ENCODE measurements around the gene SUMO3. TPM values are rescaled to one million over a fixed set of nuclear protein-coding genes. Genes with fewer than 3 reads are reported as not detected.

The SUMO3 gene
- total RNA-seq, 1 donor from 2014 or later, result 84.5 TPM

- Mint-ChIP-seq H3K4me1 (peaks cover 28% of the 10 kb centered on the region), H3K27ac (peak overlapping the region; percentile 68), H3K36me3 (peaks cover 12% of the 10 kb centered on the region), H3K27me3 (ENCODE audit: low read depth) (no peaks in the 10 kb centered on the region), H3K9me3 (no peaks in the 10 kb centered on the region), H3K4me3 (peak overlapping the region; percentile 81)
- no peak for TF ChIP-seq CTCF (IDR thresholded peaks at IDR 0.05; ENCODE audit: unreplicated experiment)
- DNase-seq (ENCODE audit: low spot score in 2 of 2, unreplicated experiment in 2 of 2), result no peak
These were observed 15.3 kb downstream of the SUMO3 start for GRCh38 chr21:44802396-44803153.

- H3K27ac Mint-ChIP-seq, result peak within 1 kb of the TSS; percentile 82
- peak within 1 kb of the TSS; percentile 85 for H3K4me3 Mint-ChIP-seq
- H3K27me3 Mint-ChIP-seq (ENCODE audit: low read depth), result no peaks in the 10 kb centered on the region
- H3K9me3 Mint-ChIP-seq, result no peaks in the 10 kb centered on the region
- DNase-seq (ENCODE audit: low spot score in 2 of 2, unreplicated experiment in 2 of 2), result peak; percentile 79 to 93
- H3K4me1 Mint-ChIP-seq, result peaks cover 28% of the 10 kb centered on the region
- H3K36me3 Mint-ChIP-seq, result peaks cover 8% of the 10 kb centered on the region
- no peak for TF ChIP-seq CTCF (IDR thresholded peaks at IDR 0.05; ENCODE audit: unreplicated experiment)
These were observed 16.1 kb downstream of the SUMO3 start, which contains the start of gene UBE2G2 for GRCh38 chr21:44801468-44802395. UBE2G2 (minus strand) TSS chr21:44801820; CDS start chr21:44801748, 72 bp downstream.

GRCh38 chr21:44800971-44801467 lies 16.8 kb downstream of the SUMO3 start:
- peaks cover 8% of the 10 kb centered on the region for H3K36me3 Mint-ChIP-seq

GRCh38 chr21:44800103-44800502 lies 17.8 kb downstream of the SUMO3 start:
- H3K27ac Mint-ChIP-seq, result peak overlapping the region; percentile 82
- no peaks in the 10 kb centered on the region for H3K27me3 Mint-ChIP-seq (ENCODE audit: low read depth)
- peaks cover 28% of the 10 kb centered on the region for H3K4me1 Mint-ChIP-seq
- no peak for DNase-seq (ENCODE audit: low spot score in 2 of 2, unreplicated experiment in 2 of 2)
- H3K4me3 Mint-ChIP-seq, result peak overlapping the region; percentile 85
- peak; percentile 32 for TF ChIP-seq CTCF (IDR thresholded peaks at IDR 0.05; ENCODE audit: unreplicated experiment)
- H3K36me3 Mint-ChIP-seq, result peaks cover 5% of the 10 kb centered on the region
- H3K9me3 Mint-ChIP-seq, result no peaks in the 10 kb centered on the region

More at GRCh38 chr21:44800971-44801467, 16.8 kb downstream of the SUMO3 start:
- peak overlapping the region; percentile 85 for H3K4me3 Mint-ChIP-seq
- H3K4me1 Mint-ChIP-seq, result peaks cover 28% of the 10 kb centered on the region
- DNase-seq (ENCODE audit: low spot score in 2 of 2, unreplicated experiment in 2 of 2), result no peak
- no peaks in the 10 kb centered on the region for H3K27me3 Mint-ChIP-seq (ENCODE audit: low read depth)
- H3K9me3 Mint-ChIP-seq, result no peaks in the 10 kb centered on the region
- H3K27ac Mint-ChIP-seq, result peak overlapping the region; percentile 82
- TF ChIP-seq CTCF (IDR thresholded peaks at IDR 0.05; ENCODE audit: unreplicated experiment), result no peak

- no peak for TF ChIP-seq CTCF (IDR thresholded peaks at IDR 0.05; ENCODE audit: unreplicated experiment)
- DNase-seq (ENCODE audit: low spot score in 2 of 2, unreplicated experiment in 2 of 2), result no peak
- H3K27me3 Mint-ChIP-seq (ENCODE audit: low read depth), result no peaks in the 10 kb centered on the region
- peaks cover 3% of the 10 kb centered on the region for H3K36me3 Mint-ChIP-seq
- H3K4me3 Mint-ChIP-seq, result peak overlapping the region; percentile 85
- no peaks in the 10 kb centered on the region for H3K9me3 Mint-ChIP-seq
- peaks cover 28% of the 10 kb centered on the region for H3K4me1 Mint-ChIP-seq
- H3K27ac Mint-ChIP-seq, result no peak overlapping the region
These were observed 18.2 kb downstream of the SUMO3 start for GRCh38 chr21:44799646-44800045.

All from mesothelial cell of epicardium (in vitro differentiated cells).